Medulla oblongata (tissue), 1 donor: ENCODE measurements around the gene ZSCAN10.

Experiments
- DNase-seq: peaks from one replicate; pipeline ENCODE4 v3.0.0-alpha.2; 2015; ENCODE audit errors: extremely low spot score

ZSCAN10 gene

DNA sequence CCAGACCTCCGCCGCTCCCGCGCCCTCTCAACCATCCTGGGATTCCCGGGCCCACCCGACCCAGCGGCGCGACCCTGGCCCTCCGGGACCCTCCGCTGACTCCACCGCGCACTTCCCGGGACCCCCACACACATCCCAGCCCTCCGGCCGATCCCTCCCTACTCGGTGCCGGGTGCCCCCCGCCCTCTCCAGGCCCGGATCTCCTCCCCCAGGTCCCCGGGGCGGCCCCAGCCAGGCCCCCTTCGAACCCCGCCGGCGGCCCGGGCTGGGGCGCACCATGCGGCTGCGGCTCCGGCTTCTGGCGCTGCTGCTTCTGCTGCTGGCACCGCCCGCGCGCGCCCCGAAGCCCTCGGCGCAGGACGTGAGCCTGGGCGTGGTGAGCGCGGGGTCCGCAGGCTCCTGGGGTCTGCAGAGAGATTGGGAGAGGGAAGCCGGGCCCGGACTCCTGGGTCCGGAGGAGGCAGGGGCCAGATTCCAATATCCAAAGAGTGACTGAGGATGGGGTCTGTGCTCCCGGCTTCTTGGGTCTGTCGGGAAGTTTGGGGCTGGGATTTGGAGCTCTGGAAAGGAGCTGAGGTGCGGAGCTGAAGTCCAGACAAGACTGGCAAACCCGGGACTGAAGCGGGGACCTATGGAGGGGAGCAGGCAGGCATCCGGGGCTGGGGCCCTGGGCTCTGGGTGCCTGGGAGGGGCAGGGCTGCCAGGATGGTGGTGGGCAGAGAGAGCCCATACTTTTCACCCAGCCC is 52.3 kb downstream of the ZSCAN10 start:
- no peak for DNase-seq

DNA sequence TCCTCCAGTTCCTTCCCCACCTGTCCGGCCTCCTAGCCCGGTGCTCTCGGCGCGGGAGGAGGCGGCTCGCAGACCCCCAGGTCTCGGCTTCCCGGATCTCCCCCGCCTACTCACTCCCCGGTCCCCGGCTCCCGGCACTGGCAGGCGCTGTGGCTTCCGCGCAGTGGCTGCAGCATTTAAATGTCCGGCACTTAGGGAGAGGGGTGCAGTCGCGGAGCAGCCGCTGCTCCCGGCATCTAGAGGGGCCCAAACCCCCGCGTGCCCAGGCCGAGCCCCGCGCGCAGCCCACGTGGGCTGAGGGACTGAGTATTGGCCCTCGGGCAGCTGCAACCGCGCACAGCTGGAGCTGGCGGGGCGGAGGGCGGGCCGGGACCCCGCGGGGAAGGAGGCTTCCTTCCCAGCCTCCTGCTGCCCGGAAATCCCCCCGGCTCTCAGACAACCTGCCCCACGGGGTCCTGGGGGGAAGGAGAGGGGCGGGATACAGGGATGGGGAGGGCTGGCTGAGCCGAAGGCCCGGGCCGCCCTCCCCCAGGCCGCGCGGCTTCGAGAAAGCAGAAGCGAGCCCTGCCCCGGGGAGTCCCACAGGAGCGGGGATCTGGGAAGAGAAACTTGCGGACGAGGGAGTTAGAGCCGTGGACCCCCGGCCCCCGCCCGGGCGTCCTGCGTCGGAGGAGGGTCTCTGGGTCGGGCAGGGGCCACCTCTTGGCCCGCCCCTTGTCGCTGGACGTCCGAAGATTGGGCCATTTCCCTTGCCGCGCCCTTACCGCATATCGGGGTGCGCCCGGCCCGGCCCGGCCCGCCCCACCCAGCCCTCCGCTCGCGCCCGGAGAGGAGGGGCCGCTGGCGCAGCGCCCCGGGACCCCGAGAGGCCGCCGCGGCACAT is 53.1 kb downstream of the ZSCAN10 start, which contains the start of gene MMP25:
TSS of gene MMP25 (plus strand) at position 804 of the 883 bp plus-strand sequence. CDS start 357 bp downstream, outside the sequence.
- no peak for DNase-seq

DNA sequence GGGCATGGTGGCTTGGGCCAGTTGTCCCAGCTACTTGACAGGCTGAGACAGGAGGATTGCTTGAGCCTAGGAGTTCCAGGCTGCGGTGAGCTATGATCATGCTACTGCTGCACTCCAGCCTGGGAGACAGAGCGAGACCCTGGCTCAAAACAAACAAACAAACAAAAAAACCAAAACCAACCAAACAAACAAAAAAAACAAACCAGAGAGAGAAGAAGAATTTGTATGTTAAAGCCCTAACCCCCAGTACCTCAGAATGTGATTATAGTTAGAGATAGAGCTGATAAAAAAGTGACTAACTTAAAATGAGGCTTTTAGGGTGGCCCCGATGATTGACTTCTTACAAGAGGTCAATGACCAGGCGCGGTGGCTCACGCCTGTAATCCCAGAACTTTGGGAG is 54.4 kb downstream of the ZSCAN10 start:
- DNase-seq: no peak

DNA sequence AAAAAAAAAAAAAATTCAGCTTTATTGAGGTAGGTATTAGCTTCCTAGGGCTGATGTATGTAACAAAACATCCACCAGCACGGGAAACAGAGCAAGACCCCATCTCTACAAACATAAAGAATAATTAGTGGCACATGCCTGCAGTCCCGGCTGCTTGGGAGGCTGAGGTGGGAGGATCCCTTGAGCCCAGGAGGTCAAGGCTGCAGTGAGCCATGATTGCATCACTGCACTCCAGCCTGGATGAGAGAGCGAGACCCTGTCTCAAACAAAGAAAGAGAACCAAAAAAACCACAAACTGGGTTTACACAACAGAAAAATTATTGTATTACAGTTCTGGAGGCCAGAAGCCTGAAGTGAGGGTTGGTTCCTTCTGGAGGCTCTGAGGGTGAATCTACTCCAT is 56.7 kb downstream of the ZSCAN10 start:
- no peak for DNase-seq

DNA sequence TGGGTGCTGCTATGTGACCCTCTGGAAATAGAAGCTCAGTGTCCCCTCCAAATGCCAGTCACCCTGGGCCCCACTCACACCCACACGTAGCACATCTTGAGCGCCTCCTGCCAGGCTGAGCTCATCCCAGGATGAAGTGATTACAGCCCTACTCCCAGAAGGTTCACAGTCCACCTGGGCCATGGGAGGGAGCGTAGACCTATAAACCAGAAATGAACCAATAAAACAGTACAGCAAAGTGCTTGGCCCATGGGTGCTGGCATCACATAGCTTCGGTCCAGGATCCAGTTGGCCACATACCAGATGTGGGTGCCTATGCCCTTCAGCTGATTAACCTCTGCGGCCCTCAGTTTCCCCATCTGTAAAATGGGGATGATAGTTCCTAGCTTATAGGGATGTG is 60.2 kb downstream of the ZSCAN10 start:
- no peak for DNase-seq
